HG02763 (cell line): ENCODE results near the gene SLC27A2.

Experiments
- ATAC-seq: cut with Tn5 transposase; IDR thresholded peaks from one replicate; pipeline ENCODE4 v1.9.1; 2021; ENCODE audit warnings: mild to moderate bottlenecking, moderate library complexity; ENCODE audit not compliant: unreplicated experiment

SLC27A2 gene

GRCh38 chr15:50190166-50190570 is 8.2 kb downstream of the SLC27A2 start:
- ATAC-seq, result no peak

- ATAC-seq, result no peak
Observed at GRCh38 chr15:50190723-50191122, 8.7 kb downstream of the SLC27A2 start.

- no peak for ATAC-seq
Observed at GRCh38 chr15:50192164-50192563, 10.2 kb downstream of the SLC27A2 start.

GRCh38 chr15:50192926-50193620 is 11.1 kb downstream of the SLC27A2 start:
- ATAC-seq, result no peak

GRCh38 chr15:50202003-50202402 is 20.0 kb downstream of the SLC27A2 start:
- ATAC-seq, result no peak

- no peak for ATAC-seq
Observed at GRCh38 chr15:50206020-50206419, 24.0 kb downstream of the SLC27A2 start.

GRCh38 chr15:50209809-50210208 is 27.8 kb downstream of the SLC27A2 start:
- no peak for ATAC-seq

GRCh38 chr15:50210462-50211157 is 28.6 kb downstream of the SLC27A2 start:
- no peak for ATAC-seq

- ATAC-seq, result no peak
Observed at GRCh38 chr15:50218291-50218690, 36.3 kb downstream of the SLC27A2 start.

GRCh38 chr15:50218691-50219090 is 36.7 kb downstream of the SLC27A2 start:
- ATAC-seq, result no peak

- no peak for ATAC-seq
Observed at GRCh38 chr15:50219820-50220219, 37.8 kb downstream of the SLC27A2 start.

GRCh38 chr15:50222181-50222580 is 40.2 kb downstream of the SLC27A2 start:
- no peak for ATAC-seq

- no peak for ATAC-seq
Observed at GRCh38 chr15:50224606-50225005, 42.6 kb downstream of the SLC27A2 start.

GRCh38 chr15:50225057-50225456 is 43.1 kb downstream of the SLC27A2 start:
- no peak for ATAC-seq

- ATAC-seq, result no peak
Observed at GRCh38 chr15:50225938-50226337, 43.9 kb downstream of the SLC27A2 start.

- ATAC-seq, result no peak
Observed at GRCh38 chr15:50227076-50227475, 45.1 kb downstream of the SLC27A2 start.

GRCh38 chr15:50228866-50229265 is 46.9 kb downstream of the SLC27A2 start:
- no peak for ATAC-seq

- no peak for ATAC-seq
Observed at GRCh38 chr15:50229336-50229735, 47.3 kb downstream of the SLC27A2 start.

- ATAC-seq, result no peak
Observed at GRCh38 chr15:50231761-50232160, 49.8 kb downstream of the SLC27A2 start.

GRCh38 chr15:50232791-50233190 is 50.8 kb downstream of the SLC27A2 start:
- no peak for ATAC-seq

- ATAC-seq, result no peak
Observed at GRCh38 chr15:50233192-50233736, 51.3 kb downstream of the SLC27A2 start.

GRCh38 chr15:50234764-50235163 is 52.8 kb downstream of the SLC27A2 start:
- no peak for ATAC-seq
